ENCODE data around the gene IER3. TPM values are rescaled to one million over a fixed set of nuclear protein-coding genes. Genes with fewer than 3 reads are reported as not detected.

IER3 gene
- total and polyA plus RNA-seq, 2 of the 13 experiments (the other 11 are each of a cell fraction or from before 2014, with no cell fraction given): 51.1 to 131 TPM

GRCh38 chr6:30717129-30717844 is 27.1 kb downstream of the IER3 start, which contains the start of gene MDC1 (continued):
- TF ChIP-seq EZH2 (conservative IDR thresholded peaks at IDR 0.05; ENCODE audit: low read depth, low read length): no peak
- TF ChIP-seq ZKSCAN5 (CRISPR knock-in tag; IDR thresholded peaks at IDR 0.05): no peak
- 0 out of 2 replicates have a peak, but pooled peaks have one; percentile 35 for TF ChIP-seq THYN1 (CRISPR knock-in tag; IDR thresholded peaks at IDR 0.05; ENCODE audit: borderline replicate concordance, low read depth)
- TF ChIP-seq ZBTB8A (CRISPR knock-in tag; IDR thresholded peaks at IDR 0.05; ENCODE audit: borderline replicate concordance, low read depth): no peak; the same call in 1 of the 2 replicates
- peak; percentile 78 for TF ChIP-seq ESRRA (CRISPR knock-in tag; IDR thresholded peaks at IDR 0.05; ENCODE audit: low read depth)
- peak; percentile 97 for TF ChIP-seq ATF2 (CRISPR knock-in tag; IDR thresholded peaks at IDR 0.05)
- TF ChIP-seq ZNF235 (CRISPR knock-in tag; IDR thresholded peaks at IDR 0.05; ENCODE audit: borderline replicate concordance): no peak
- no peak for TF ChIP-seq MATR3 (CRISPR knock-in tag; IDR thresholded peaks at IDR 0.05)
- no peak for TF ChIP-seq ZNF207 (IDR thresholded peaks at IDR 0.05; ENCODE audit: borderline replicate concordance)
- TF ChIP-seq MLLT10 (CRISPR knock-in tag; IDR thresholded peaks at IDR 0.05): no peak
- TF ChIP-seq BORCS8-MEF2B (CRISPR knock-in tag; IDR thresholded peaks at IDR 0.05): peak; percentile 98
- TF ChIP-seq, protein P1, sequence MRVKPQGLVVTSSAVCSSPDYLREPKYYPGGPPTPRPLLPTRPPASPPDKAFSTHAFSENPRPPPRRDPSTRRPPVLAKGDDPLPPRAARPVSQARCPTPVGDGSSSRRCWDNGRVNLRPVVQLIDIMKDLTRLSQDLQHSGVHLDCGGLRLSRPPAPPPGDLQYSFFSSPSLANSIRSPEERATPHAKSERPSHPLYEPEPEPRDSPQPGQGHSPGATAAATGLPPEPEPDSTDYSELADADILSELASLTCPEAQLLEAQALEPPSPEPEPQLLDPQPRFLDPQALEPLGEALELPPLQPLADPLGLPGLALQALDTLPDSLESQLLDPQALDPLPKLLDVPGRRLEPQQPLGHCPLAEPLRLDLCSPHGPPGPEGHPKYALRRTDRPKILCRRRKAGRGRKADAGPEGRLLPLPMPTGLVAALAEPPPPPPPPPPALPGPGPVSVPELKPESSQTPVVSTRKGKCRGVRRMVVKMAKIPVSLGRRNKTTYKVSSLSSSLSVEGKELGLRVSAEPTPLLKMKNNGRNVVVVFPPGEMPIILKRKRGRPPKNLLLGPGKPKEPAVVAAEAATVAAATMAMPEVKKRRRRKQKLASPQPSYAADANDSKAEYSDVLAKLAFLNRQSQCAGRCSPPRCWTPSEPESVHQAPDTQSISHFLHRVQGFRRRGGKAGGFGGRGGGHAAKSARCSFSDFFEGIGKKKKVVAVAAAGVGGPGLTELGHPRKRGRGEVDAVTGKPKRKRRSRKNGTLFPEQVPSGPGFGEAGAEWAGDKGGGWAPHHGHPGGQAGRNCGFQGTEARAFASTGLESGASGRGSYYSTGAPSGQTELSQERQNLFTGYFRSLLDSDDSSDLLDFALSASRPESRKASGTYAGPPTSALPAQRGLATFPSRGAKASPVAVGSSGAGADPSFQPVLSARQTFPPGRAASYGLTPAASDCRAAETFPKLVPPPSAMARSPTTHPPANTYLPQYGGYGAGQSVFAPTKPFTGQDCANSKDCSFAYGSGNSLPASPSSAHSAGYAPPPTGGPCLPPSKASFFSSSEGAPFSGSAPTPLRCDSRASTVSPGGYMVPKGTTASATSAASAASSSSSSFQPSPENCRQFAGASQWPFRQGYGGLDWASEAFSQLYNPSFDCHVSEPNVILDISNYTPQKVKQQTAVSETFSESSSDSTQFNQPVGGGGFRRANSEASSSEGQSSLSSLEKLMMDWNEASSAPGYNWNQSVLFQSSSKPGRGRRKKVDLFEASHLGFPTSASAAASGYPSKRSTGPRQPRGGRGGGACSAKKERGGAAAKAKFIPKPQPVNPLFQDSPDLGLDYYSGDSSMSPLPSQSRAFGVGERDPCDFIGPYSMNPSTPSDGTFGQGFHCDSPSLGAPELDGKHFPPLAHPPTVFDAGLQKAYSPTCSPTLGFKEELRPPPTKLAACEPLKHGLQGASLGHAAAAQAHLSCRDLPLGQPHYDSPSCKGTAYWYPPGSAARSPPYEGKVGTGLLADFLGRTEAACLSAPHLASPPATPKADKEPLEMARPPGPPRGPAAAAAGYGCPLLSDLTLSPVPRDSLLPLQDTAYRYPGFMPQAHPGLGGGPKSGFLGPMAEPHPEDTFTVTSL (CRISPR knock-in tag; IDR thresholded peaks at IDR 0.05; ENCODE audit: borderline replicate concordance): no peak
- TF ChIP-seq ISX (CRISPR knock-in tag; conservative IDR thresholded peaks at IDR 0.05): no peak
- peak; percentile 83; the same call in 1 of the 2 replicates for TF ChIP-seq ZNF251 (CRISPR knock-in tag; IDR thresholded peaks at IDR 0.05)
- no peak for TF ChIP-seq SNAPC4 (CRISPR knock-in tag; IDR thresholded peaks at IDR 0.05)
- TF ChIP-seq SP2 (CRISPR knock-in tag; IDR thresholded peaks at IDR 0.05): peak; percentile 96
